Adipocyte (in vitro differentiated cells): ENCODE data around the gene NTRK2.
A peak's percentile ranks its signal among the peaks of the same experiment; 100 is the strongest.

Source experiments
- DNase-seq: peaks from one replicate; pipeline ENCODE4 v3.0.0-alpha.2; 2015; ENCODE audit warnings: low read depth
- H3K27me3 ChIP-seq: replicated peaks from 2 replicates; pipeline ENCODE4 v1.7.0; 2013; ENCODE audit warnings: mild to moderate bottlenecking, low read length, moderate library complexity; ENCODE audit not compliant: control insufficient read depth, insufficient read depth
- H3K36me3 ChIP-seq: 2 replicates; pipeline ENCODE4 v1.7.0; 2013; ENCODE audit warnings: low read length, mild to moderate bottlenecking, moderate library complexity; ENCODE audit not compliant: control insufficient read depth, insufficient read depth, severe bottlenecking
- H3K4me1 ChIP-seq: 2 replicates; pipeline ENCODE4 v1.7.0; 2013; ENCODE audit warnings: mild to moderate bottlenecking, low read length, moderate library complexity; ENCODE audit not compliant: control insufficient read depth, insufficient read depth
- H3K4me3 ChIP-seq: 2 replicates; pipeline ENCODE4 v1.7.0; 2013; ENCODE audit warnings: mild to moderate bottlenecking, low read length, moderate library complexity
- H3K9ac ChIP-seq: 2 replicates; pipeline ENCODE4 v1.7.0; 2013; ENCODE audit warnings: mild to moderate bottlenecking, low read length, moderate library complexity
- H3K9me3 ChIP-seq: 2 replicates; pipeline ENCODE4 v1.7.0; 2013; ENCODE audit warnings: mild to moderate bottlenecking, low read length, moderate library complexity; ENCODE audit not compliant: control insufficient read depth

The NTRK2 gene

GRCh38 chr9:84669288-84670137 is at the start of gene NTRK2:
Gene NTRK2 (plus strand): TSS chr9:84669729. CDS start chr9:84670749, 1,020 bp downstream.
- H3K36me3 ChIP-seq: no peaks in the 10 kb centered on the region
- H3K4me3 ChIP-seq: peak within 1 kb of the TSS; percentile 81
- peak; percentile 37 for DNase-seq
- H3K27me3 ChIP-seq: peaks cover 29% of the 10 kb centered on the region
- H3K4me1 ChIP-seq: peaks cover 12% of the 10 kb centered on the region
- H3K9me3 ChIP-seq: no peaks in the 10 kb centered on the region
- peak within 1 kb of the TSS; percentile 46 for H3K9ac ChIP-seq

- H3K9me3 ChIP-seq: no peaks in the 10 kb centered on the region
- H3K4me1 ChIP-seq: no peaks in the 10 kb centered on the region
- H3K36me3 ChIP-seq: no peaks in the 10 kb centered on the region
- DNase-seq: no peak
- no peaks in the 10 kb centered on the region for H3K27me3 ChIP-seq
- no peak overlapping the region for H3K4me3 ChIP-seq
- H3K9ac ChIP-seq: no peak overlapping the region
Observed at GRCh38 chr9:84620338-84620737, 49.2 kb upstream of the NTRK2 start.

GRCh38 chr9:84621811-84622210 is 47.7 kb upstream of the NTRK2 start:
- Histone ChIP-seq H3K4me1 (no peaks in the 10 kb centered on the region), H3K36me3 (no peaks in the 10 kb centered on the region), H3K4me3 (no peak overlapping the region), H3K9ac (no peak overlapping the region), H3K9me3 (no peaks in the 10 kb centered on the region), H3K27me3 (no peaks in the 10 kb centered on the region)
- DNase-seq: no peak

GRCh38 chr9:84622981-84623380 is 46.5 kb upstream of the NTRK2 start:
- Histone ChIP-seq H3K4me1 (no peaks in the 10 kb centered on the region), H3K9ac (no peak overlapping the region), H3K9me3 (no peaks in the 10 kb centered on the region), H3K27me3 (no peaks in the 10 kb centered on the region), H3K36me3 (no peaks in the 10 kb centered on the region), H3K4me3 (no peak overlapping the region)
- DNase-seq: no peak

- no peaks in the 10 kb centered on the region for H3K4me1 ChIP-seq
- no peak overlapping the region for H3K9ac ChIP-seq
- H3K9me3 ChIP-seq: peaks cover 9% of the 10 kb centered on the region
- DNase-seq: no peak
- H3K27me3 ChIP-seq: no peaks in the 10 kb centered on the region
- H3K4me3 ChIP-seq: no peak overlapping the region
- no peaks in the 10 kb centered on the region for H3K36me3 ChIP-seq
Observed at GRCh38 chr9:84636436-84636835, 33.1 kb upstream of the NTRK2 start.

- no peaks in the 10 kb centered on the region for H3K4me1 ChIP-seq
- no peak overlapping the region for H3K9ac ChIP-seq
- no peak overlapping the region for H3K4me3 ChIP-seq
- DNase-seq: no peak
- peaks cover 9% of the 10 kb centered on the region for H3K9me3 ChIP-seq
- H3K27me3 ChIP-seq: no peaks in the 10 kb centered on the region
- no peaks in the 10 kb centered on the region for H3K36me3 ChIP-seq
Observed at GRCh38 chr9:84642553-84643141, 26.9 kb upstream of the NTRK2 start.

GRCh38 chr9:84647699-84648098 is 21.8 kb upstream of the NTRK2 start:
- DNase-seq: no peak
- no peak overlapping the region for H3K9ac ChIP-seq
- H3K9me3 ChIP-seq: no peaks in the 10 kb centered on the region
- H3K27me3 ChIP-seq: no peaks in the 10 kb centered on the region
- no peaks in the 10 kb centered on the region for H3K36me3 ChIP-seq
- H3K4me3 ChIP-seq: no peak overlapping the region
- peaks cover 4% of the 10 kb centered on the region for H3K4me1 ChIP-seq

- Histone ChIP-seq H3K4me1 (peaks cover 4% of the 10 kb centered on the region), H3K9me3 (no peaks in the 10 kb centered on the region), H3K27me3 (peaks cover 21% of the 10 kb centered on the region), H3K9ac (no peak overlapping the region), H3K4me3 (no peak overlapping the region), H3K36me3 (no peaks in the 10 kb centered on the region)
- no peak for DNase-seq
Observed at GRCh38 chr9:84652496-84653120, 16.9 kb upstream of the NTRK2 start.

- Histone ChIP-seq H3K4me3 (no peak overlapping the region), H3K36me3 (no peaks in the 10 kb centered on the region)
- no peak for DNase-seq
Observed at GRCh38 chr9:84655447-84655846, 14.1 kb upstream of the NTRK2 start.

GRCh38 chr9:84659313-84659712 is 10.2 kb upstream of the NTRK2 start:
- H3K36me3 ChIP-seq: no peaks in the 10 kb centered on the region
- no peak overlapping the region for H3K9ac ChIP-seq
- no peak for DNase-seq
- peaks cover 14% of the 10 kb centered on the region for H3K27me3 ChIP-seq
- H3K4me3 ChIP-seq: no peak overlapping the region
- H3K4me1 ChIP-seq: no peaks in the 10 kb centered on the region
- H3K9me3 ChIP-seq: peaks cover 5% of the 10 kb centered on the region

More at GRCh38 chr9:84655447-84655846, 14.1 kb upstream of the NTRK2 start:
- no peaks in the 10 kb centered on the region for H3K9me3 ChIP-seq
- H3K9ac ChIP-seq: no peak overlapping the region
- peaks cover 4% of the 10 kb centered on the region for H3K4me1 ChIP-seq
- peaks cover 24% of the 10 kb centered on the region for H3K27me3 ChIP-seq

- H3K4me1 ChIP-seq: no peaks in the 10 kb centered on the region
- H3K4me3 ChIP-seq: no peak overlapping the region
- peaks cover 5% of the 10 kb centered on the region for H3K9me3 ChIP-seq
- H3K9ac ChIP-seq: no peak overlapping the region
- no peak for DNase-seq
- no peaks in the 10 kb centered on the region for H3K36me3 ChIP-seq
- H3K27me3 ChIP-seq: peaks cover 13% of the 10 kb centered on the region
Observed at GRCh38 chr9:84659773-84660172, 9.8 kb upstream of the NTRK2 start.
